H1 (cell line): ENCODE data around the gene MAP3K3. TPM values are rescaled to one million over a fixed set of nuclear protein-coding genes. Genes with fewer than 3 reads are reported as not detected.

Experiments
- CBX5 ChIP-seq: fragments of 300-800, 300-1000 bp; sonication (generic); IDR thresholded peaks from 2 replicates; pipeline ENCODE4 v1.7.1; 2016; ENCODE audit warnings: antibody characterized with exemption, low read length, low read depth
- CBX8 ChIP-seq: fragments of 300-800, 300-1000 bp; sonication (generic); IDR thresholded peaks from 2 replicates; pipeline ENCODE4 v1.7.1; 2016; ENCODE audit warnings: low read depth, low read length, borderline replicate concordance
- CEBPB ChIP-seq: IDR thresholded peaks from 2 replicates; pipeline ENCODE4 v1.6.1; 2012; ENCODE audit warnings: low read depth, low read length
- GTF2F1 ChIP-seq: IDR thresholded peaks from 2 replicates; pipeline ENCODE4 v1.6.1; 2012; ENCODE audit warnings: low read depth, low read length, improper control_type of control experiment, borderline replicate concordance
- JUN ChIP-seq: IDR thresholded peaks from 2 replicates; pipeline ENCODE4 v1.6.1; 2011; ENCODE audit warnings: low read depth, mild to moderate bottlenecking, improper control_type of control experiment, low read length
- KDM4A ChIP-seq: IDR thresholded peaks from one replicate; pipeline ENCODE4 v1.7.1; 2012; ENCODE audit warnings: low read depth, mild to moderate bottlenecking, moderate library complexity, low read length, inconsistent platforms; ENCODE audit not compliant: severe bottlenecking
- NANOG ChIP-seq: IDR thresholded peaks from 2 replicates; pipeline ENCODE4 v1.6.1; 2011; ENCODE audit warnings: low read length, low read depth, mild to moderate bottlenecking, inconsistent platforms; ENCODE audit not compliant: insufficient read depth, poor library complexity, severe bottlenecking
- RBBP5 ChIP-seq: IDR thresholded peaks from 2 replicates; pipeline ENCODE4 v1.7.1; 2012; ENCODE audit warnings: low read depth, mild to moderate bottlenecking, inconsistent platforms, low read length, moderate library complexity, borderline replicate concordance
- SAP30 ChIP-seq: fragments of 300-600 bp; sonication (generic); IDR thresholded peaks from 2 replicates; pipeline ENCODE4 v1.7.1; 2012; ENCODE audit warnings: low read length, moderate library complexity, mild to moderate bottlenecking, inconsistent platforms; ENCODE audit not compliant: insufficient read depth, insufficient replicate concordance
- polyA plus RNA-seq, 7 experiments: library from polyadenylated mRNA; depleted of rRNA in 3 of 7; stranded (reverse) in 5 of 7; unstranded in 2 of 7; fragments of >200 nt in 5 of 7; fragments of 200-250 nt in 2 of 7; gene quantifications; 1 replicate in 5 of 7; 2 replicates in 1 of 7; 4 replicates in 1 of 7; pipeline versions ENCODE4 v1.2.1 to v1.2.3, GENCODE V29; 2011 to 2013; ENCODE audit warnings: missing spikeins in 2 of 7, mixed read lengths in 2 of 7
- total RNA-seq: library from RNA; stranded (reverse); fragmentation: NEBNext Ultra II Directional; extraction: Animal tissue kit (Norgen Biotek cat#: 25700); gene quantifications from 2 replicates; pipeline ENCODE4 v1.2.1, GENCODE V29; 2021
- TF ChIP-seq, protein P1 (sequence below): fragments of 300-600 bp; sonication (generic); IDR thresholded peaks from 2 replicates; pipeline ENCODE4 v1.7.1; 2012; ENCODE audit warnings: low read length, moderate library complexity, mild to moderate bottlenecking, inconsistent platforms; ENCODE audit not compliant: insufficient replicate concordance

Gene MAP3K3
- total and polyA plus RNA-seq, 2 of the 8 experiments (the other 6 are each of a cell fraction or from before 2014, with no cell fraction given), result 10.3 to 21.0 TPM

DNA sequence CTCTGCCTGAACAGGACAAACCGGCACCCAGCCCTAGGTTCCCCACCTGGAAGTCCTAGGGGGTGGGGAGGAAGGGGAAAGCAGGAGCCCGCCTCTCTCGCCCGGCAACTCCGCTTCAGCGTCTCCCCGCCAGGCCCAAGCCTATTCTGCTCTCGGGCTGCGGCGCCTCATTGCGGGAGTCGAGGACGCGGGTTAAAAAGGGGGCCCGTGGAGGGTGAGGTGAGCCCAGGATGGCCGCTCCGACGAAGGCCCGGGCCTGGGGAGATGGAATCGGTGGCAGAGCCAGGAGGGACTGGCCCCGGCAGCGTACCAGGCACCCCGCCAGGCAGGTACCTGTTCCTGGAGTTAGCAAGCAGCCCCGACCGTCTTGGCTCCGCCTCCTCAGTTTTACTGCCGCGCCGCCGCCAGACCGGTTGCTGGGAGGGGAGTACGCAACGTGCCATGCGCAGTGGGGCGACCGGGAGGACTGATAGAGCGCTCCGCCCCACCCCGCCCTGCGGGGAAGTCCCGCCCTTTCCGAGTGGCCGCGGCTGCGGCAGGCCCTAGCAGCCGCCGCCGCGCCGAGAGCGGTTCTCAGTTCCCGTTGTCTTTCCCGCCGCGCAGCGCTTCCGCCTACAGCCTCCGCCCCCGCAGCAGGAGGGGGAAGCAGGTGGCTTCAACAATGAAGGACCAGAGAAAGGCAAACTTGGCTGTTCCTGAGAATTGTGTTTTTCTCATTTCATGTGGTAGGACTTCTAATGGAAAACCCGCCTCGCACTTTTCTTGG lies 119.4 kb downstream of the MAP3K3 start, which contains the start of gene STRADA (continued):
- TF ChIP-seq CBX8 (no peak), GTF2F1 (no peak), NANOG (peak; percentile 27), SAP30 (no peak), JUN (no peak), KDM4A (peak; percentile 82), RBBP5 (peak; percentile 70), CEBPB (no peak), CBX5 (no peak)
- TF ChIP-seq, protein P1, sequence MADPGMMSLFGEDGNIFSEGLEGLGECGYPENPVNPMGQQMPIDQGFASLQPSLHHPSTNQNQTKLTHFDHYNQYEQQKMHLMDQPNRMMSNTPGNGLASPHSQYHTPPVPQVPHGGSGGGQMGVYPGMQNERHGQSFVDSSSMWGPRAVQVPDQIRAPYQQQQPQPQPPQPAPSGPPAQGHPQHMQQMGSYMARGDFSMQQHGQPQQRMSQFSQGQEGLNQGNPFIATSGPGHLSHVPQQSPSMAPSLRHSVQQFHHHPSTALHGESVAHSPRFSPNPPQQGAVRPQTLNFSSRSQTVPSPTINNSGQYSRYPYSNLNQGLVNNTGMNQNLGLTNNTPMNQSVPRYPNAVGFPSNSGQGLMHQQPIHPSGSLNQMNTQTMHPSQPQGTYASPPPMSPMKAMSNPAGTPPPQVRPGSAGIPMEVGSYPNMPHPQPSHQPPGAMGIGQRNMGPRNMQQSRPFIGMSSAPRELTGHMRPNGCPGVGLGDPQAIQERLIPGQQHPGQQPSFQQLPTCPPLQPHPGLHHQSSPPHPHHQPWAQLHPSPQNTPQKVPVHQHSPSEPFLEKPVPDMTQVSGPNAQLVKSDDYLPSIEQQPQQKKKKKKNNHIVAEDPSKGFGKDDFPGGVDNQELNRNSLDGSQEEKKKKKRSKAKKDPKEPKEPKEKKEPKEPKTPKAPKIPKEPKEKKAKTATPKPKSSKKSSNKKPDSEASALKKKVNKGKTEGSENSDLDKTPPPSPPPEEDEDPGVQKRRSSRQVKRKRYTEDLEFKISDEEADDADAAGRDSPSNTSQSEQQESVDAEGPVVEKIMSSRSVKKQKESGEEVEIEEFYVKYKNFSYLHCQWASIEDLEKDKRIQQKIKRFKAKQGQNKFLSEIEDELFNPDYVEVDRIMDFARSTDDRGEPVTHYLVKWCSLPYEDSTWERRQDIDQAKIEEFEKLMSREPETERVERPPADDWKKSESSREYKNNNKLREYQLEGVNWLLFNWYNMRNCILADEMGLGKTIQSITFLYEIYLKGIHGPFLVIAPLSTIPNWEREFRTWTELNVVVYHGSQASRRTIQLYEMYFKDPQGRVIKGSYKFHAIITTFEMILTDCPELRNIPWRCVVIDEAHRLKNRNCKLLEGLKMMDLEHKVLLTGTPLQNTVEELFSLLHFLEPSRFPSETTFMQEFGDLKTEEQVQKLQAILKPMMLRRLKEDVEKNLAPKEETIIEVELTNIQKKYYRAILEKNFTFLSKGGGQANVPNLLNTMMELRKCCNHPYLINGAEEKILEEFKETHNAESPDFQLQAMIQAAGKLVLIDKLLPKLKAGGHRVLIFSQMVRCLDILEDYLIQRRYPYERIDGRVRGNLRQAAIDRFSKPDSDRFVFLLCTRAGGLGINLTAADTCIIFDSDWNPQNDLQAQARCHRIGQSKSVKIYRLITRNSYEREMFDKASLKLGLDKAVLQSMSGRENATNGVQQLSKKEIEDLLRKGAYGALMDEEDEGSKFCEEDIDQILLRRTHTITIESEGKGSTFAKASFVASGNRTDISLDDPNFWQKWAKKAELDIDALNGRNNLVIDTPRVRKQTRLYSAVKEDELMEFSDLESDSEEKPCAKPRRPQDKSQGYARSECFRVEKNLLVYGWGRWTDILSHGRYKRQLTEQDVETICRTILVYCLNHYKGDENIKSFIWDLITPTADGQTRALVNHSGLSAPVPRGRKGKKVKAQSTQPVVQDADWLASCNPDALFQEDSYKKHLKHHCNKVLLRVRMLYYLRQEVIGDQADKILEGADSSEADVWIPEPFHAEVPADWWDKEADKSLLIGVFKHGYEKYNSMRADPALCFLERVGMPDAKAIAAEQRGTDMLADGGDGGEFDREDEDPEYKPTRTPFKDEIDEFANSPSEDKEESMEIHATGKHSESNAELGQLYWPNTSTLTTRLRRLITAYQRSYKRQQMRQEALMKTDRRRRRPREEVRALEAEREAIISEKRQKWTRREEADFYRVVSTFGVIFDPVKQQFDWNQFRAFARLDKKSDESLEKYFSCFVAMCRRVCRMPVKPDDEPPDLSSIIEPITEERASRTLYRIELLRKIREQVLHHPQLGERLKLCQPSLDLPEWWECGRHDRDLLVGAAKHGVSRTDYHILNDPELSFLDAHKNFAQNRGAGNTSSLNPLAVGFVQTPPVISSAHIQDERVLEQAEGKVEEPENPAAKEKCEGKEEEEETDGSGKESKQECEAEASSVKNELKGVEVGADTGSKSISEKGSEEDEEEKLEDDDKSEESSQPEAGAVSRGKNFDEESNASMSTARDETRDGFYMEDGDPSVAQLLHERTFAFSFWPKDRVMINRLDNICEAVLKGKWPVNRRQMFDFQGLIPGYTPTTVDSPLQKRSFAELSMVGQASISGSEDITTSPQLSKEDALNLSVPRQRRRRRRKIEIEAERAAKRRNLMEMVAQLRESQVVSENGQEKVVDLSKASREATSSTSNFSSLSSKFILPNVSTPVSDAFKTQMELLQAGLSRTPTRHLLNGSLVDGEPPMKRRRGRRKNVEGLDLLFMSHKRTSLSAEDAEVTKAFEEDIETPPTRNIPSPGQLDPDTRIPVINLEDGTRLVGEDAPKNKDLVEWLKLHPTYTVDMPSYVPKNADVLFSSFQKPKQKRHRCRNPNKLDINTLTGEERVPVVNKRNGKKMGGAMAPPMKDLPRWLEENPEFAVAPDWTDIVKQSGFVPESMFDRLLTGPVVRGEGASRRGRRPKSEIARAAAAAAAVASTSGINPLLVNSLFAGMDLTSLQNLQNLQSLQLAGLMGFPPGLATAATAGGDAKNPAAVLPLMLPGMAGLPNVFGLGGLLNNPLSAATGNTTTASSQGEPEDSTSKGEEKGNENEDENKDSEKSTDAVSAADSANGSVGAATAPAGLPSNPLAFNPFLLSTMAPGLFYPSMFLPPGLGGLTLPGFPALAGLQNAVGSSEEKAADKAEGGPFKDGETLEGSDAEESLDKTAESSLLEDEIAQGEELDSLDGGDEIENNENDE, result no peak
